DND-41 (cell line): ENCODE measurements around the gene PSD4.

Experiments used
- EZH2 ChIP-seq: IDR thresholded peaks from 3 replicates; pipeline ENCODE4 v1.6.1; 2012; ENCODE audit warnings: borderline replicate concordance, low read depth, mild to moderate bottlenecking, moderate library complexity, low read length, inconsistent platforms; ENCODE audit not compliant: severe bottlenecking
- TF ChIP-seq, protein P1 (sequence below): IDR thresholded peaks from 2 replicates; pipeline ENCODE4 v1.5.1; 2012; ENCODE audit warnings: borderline replicate concordance, low read length, moderate library complexity, mild to moderate bottlenecking; ENCODE audit not compliant: poor library complexity, severe bottlenecking; ENCODE audit errors: extremely low read depth

DNA sequence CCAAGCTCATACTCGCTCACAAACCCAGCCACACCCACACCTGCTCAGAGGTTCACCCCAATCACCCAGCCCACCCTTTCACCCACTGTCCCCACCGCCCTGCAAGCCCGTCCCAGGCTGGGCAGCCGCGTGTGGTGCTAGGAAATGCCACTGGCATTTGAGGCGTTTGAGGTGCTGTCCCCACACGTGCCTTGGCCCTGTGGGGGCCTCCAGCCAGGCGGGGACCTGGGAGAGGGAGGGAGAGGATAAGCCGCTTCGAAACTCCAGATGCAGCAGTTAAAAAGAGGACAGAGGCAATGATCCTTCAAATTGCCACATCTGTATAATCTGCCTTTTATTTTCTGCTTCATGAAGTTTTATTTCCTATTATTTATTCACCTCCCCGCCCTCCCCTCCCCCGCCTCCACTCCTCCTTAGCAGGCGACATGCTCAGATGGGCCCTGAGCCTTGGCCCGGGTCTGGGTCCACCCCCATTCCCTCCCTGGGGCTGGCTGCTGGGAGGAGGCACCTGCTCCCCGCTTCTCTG lies 35.9 kb downstream of the PSD4 start:
- TF ChIP-seq, protein P1, sequence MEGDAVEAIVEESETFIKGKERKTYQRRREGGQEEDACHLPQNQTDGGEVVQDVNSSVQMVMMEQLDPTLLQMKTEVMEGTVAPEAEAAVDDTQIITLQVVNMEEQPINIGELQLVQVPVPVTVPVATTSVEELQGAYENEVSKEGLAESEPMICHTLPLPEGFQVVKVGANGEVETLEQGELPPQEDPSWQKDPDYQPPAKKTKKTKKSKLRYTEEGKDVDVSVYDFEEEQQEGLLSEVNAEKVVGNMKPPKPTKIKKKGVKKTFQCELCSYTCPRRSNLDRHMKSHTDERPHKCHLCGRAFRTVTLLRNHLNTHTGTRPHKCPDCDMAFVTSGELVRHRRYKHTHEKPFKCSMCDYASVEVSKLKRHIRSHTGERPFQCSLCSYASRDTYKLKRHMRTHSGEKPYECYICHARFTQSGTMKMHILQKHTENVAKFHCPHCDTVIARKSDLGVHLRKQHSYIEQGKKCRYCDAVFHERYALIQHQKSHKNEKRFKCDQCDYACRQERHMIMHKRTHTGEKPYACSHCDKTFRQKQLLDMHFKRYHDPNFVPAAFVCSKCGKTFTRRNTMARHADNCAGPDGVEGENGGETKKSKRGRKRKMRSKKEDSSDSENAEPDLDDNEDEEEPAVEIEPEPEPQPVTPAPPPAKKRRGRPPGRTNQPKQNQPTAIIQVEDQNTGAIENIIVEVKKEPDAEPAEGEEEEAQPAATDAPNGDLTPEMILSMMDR, result no peak
- TF ChIP-seq EZH2, result no peak
